Astrocyte (in vitro differentiated cells and primary cell): ENCODE measurements around the gene SLC26A9. TPM values are rescaled to one million over a fixed set of nuclear protein-coding genes. Genes with fewer than 3 reads are reported as not detected.

Experiments used
- DNase-seq: peaks from one replicate; pipeline ENCODE4 v3.0.0-alpha.2; 2010; ENCODE audit warnings: low read depth
- FAIRE-seq: peaks from 2 replicates; lab custom pipeline; 2011; peaks lifted over from hg19 to GRCh38; lab: Jason Lieb, UNC
- H2AFZ ChIP-seq: 2 replicates; pipeline ENCODE4 v1.6.0; 2012; ENCODE audit warnings: low read depth, low read length, inconsistent platforms
- H3K27ac ChIP-seq: 2 replicates; pipeline ENCODE4 v1.5.1; 2011; ENCODE audit warnings: low read depth, low read length, inconsistent platforms
- H3K27me3 ChIP-seq: 2 replicates; pipeline ENCODE4 v1.6.0; 2011; ENCODE audit warnings: low read length, inconsistent platforms; ENCODE audit not compliant: insufficient read depth
- H3K36me3 ChIP-seq: 2 replicates; pipeline ENCODE4 v1.5.1; 2011; ENCODE audit warnings: low read length, inconsistent platforms; ENCODE audit not compliant: insufficient read depth
- H3K4me1 ChIP-seq: 2 replicates; pipeline ENCODE4 v1.5.1; 2011; ENCODE audit warnings: low read length, inconsistent platforms; ENCODE audit not compliant: insufficient read depth
- H3K4me2 ChIP-seq: 2 replicates; pipeline ENCODE4 v1.6.0; 2012; ENCODE audit warnings: low read length, inconsistent platforms
- H3K4me3 ChIP-seq: 2 replicates; pipeline ENCODE4 v1.5.1; 2011; ENCODE audit warnings: low read depth, mild to moderate bottlenecking, low read length, inconsistent platforms; ENCODE audit not compliant: insufficient read depth
- H3K79me2 ChIP-seq: 2 replicates; pipeline ENCODE4 v1.6.0; 2012; ENCODE audit warnings: mild to moderate bottlenecking, low read length, inconsistent platforms; ENCODE audit not compliant: insufficient read depth
- H3K9ac ChIP-seq: 2 replicates; pipeline ENCODE4 v1.6.0; 2012; ENCODE audit warnings: mild to moderate bottlenecking, low read length, inconsistent platforms
- H3K9me3 ChIP-seq: 2 replicates; pipeline ENCODE4 v1.5.1; 2012; ENCODE audit warnings: low read depth, mild to moderate bottlenecking, low read length, inconsistent platforms; ENCODE audit not compliant: insufficient read depth
- H4K20me1 ChIP-seq: 2 replicates; pipeline ENCODE4 v1.6.0; 2012; ENCODE audit warnings: low read length, inconsistent platforms; ENCODE audit not compliant: insufficient read depth
- H3K27ac Mint-ChIP-seq: one replicate; pipeline ENCODE4 v1.8.0; 2021; ENCODE audit warnings: mild to moderate bottlenecking, mixed read lengths; ENCODE audit not compliant: unreplicated experiment
- H3K27me3 Mint-ChIP-seq: one replicate; pipeline ENCODE4 v1.8.0; 2021; ENCODE audit warnings: low read depth, mixed read lengths; ENCODE audit not compliant: unreplicated experiment
- H3K36me3 Mint-ChIP-seq: one replicate; pipeline ENCODE4 v1.8.0; 2021; ENCODE audit warnings: low read depth, mixed read lengths; ENCODE audit not compliant: unreplicated experiment
- H3K4me1 Mint-ChIP-seq: one replicate; pipeline ENCODE4 v1.8.0; 2021; ENCODE audit warnings: low read depth, mixed read lengths; ENCODE audit not compliant: unreplicated experiment
- H3K4me3 Mint-ChIP-seq: one replicate; pipeline ENCODE4 v1.8.0; 2021; ENCODE audit warnings: mild to moderate bottlenecking, moderate library complexity, mixed read lengths; ENCODE audit not compliant: unreplicated experiment
- H3K9me3 Mint-ChIP-seq: one replicate; pipeline ENCODE4 v1.8.0; 2021; ENCODE audit warnings: mild to moderate bottlenecking, mixed read lengths; ENCODE audit not compliant: unreplicated experiment
- CTCF ChIP-seq: IDR thresholded peaks from 2 replicates; pipeline ENCODE4 v1.5.1; 2011; ENCODE audit warnings: low read depth, mild to moderate bottlenecking, inconsistent platforms, low read length, moderate library complexity; ENCODE audit not compliant: insufficient read depth
- EZH2 ChIP-seq: IDR thresholded peaks from 2 replicates; pipeline ENCODE4 v1.6.1; 2012; ENCODE audit warnings: mild to moderate bottlenecking, low read length, inconsistent platforms; ENCODE audit not compliant: insufficient read depth
- total RNA-seq: library from RNA; stranded (reverse); gene quantifications from 2 replicates; pipeline ENCODE4 v1.2.1, GENCODE V29; 2021

The SLC26A9 gene
- total RNA-seq, 1 donor from 2014 or later, result not detected

DNA sequence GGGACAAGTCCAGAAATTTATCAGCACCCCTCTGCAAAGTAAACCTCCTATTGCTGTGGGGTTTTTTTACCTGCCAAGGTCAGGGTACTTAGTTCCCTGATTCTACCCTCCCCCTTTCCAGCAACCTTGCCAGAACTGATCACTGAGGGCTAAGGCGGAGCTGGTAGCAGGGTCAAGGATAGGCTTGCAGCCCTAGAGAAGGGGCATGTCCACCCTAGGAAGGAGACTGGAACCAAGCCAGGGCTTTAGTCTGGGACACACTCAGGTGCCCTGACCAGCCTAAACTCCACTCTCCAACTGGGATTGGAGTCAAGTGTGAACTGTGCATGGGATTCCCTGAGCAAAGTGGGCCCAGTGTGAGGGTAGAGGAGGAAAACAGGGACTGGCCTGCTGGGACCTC is 6.5 kb upstream of the SLC26A9 start:
- TF ChIP-seq CTCF, result no peak
- no peak for TF ChIP-seq EZH2
- H3K4me3 ChIP-seq, result no peak overlapping the region
- H3K4me1 ChIP-seq, result peaks cover 13% of the 10 kb centered on the region
- no peak overlapping the region for H3K27ac ChIP-seq
- no peak overlapping the region for H3K4me2 ChIP-seq
- H3K27me3 Mint-ChIP-seq, result peaks cover 73% of the 10 kb centered on the region
- H3K9me3 Mint-ChIP-seq, result peaks cover 2% of the 10 kb centered on the region
- H2AFZ ChIP-seq, result no peak overlapping the region
- no peaks in the 10 kb centered on the region for H4K20me1 ChIP-seq
- no peaks in the 10 kb centered on the region for H3K36me3 ChIP-seq
- no peak overlapping the region for H3K27ac Mint-ChIP-seq
- H3K27me3 ChIP-seq, result peaks cover 35% of the 10 kb centered on the region
- no peak overlapping the region for H3K9ac ChIP-seq
- no peaks in the 10 kb centered on the region for H3K4me1 Mint-ChIP-seq
- FAIRE-seq (no peak), DNase-seq (no peak)
- H3K9me3 ChIP-seq, result no peaks in the 10 kb centered on the region
- no peaks in the 10 kb centered on the region for H3K79me2 ChIP-seq
- peaks cover 3% of the 10 kb centered on the region for H3K36me3 Mint-ChIP-seq
- H3K4me3 Mint-ChIP-seq, result no peak overlapping the region

- Histone ChIP-seq H2AFZ (no peak overlapping the region), H3K9me3 (no peaks in the 10 kb centered on the region), H3K36me3 (no peaks in the 10 kb centered on the region), H3K27me3 (peaks cover 34% of the 10 kb centered on the region), H3K4me1 (peaks cover 13% of the 10 kb centered on the region), H3K27ac (no peak overlapping the region), H4K20me1 (no peaks in the 10 kb centered on the region), H3K79me2 (no peaks in the 10 kb centered on the region), H3K4me2 (no peak overlapping the region), H3K9ac (no peak overlapping the region), H3K4me3 (no peak overlapping the region)
- no peak overlapping the region for H3K4me3 Mint-ChIP-seq
- H3K27ac Mint-ChIP-seq, result no peak overlapping the region
- H3K4me1 Mint-ChIP-seq, result no peaks in the 10 kb centered on the region
- no peak for DNase-seq
- TF ChIP-seq EZH2 (no peak), CTCF (no peak)
- peaks cover 2% of the 10 kb centered on the region for H3K9me3 Mint-ChIP-seq
- H3K36me3 Mint-ChIP-seq, result peaks cover 3% of the 10 kb centered on the region
- no peak for FAIRE-seq
- peaks cover 73% of the 10 kb centered on the region for H3K27me3 Mint-ChIP-seq
Measured at GRCh38 chr1:205948886-205949285, 5.6 kb upstream of the SLC26A9 start.

DNA sequence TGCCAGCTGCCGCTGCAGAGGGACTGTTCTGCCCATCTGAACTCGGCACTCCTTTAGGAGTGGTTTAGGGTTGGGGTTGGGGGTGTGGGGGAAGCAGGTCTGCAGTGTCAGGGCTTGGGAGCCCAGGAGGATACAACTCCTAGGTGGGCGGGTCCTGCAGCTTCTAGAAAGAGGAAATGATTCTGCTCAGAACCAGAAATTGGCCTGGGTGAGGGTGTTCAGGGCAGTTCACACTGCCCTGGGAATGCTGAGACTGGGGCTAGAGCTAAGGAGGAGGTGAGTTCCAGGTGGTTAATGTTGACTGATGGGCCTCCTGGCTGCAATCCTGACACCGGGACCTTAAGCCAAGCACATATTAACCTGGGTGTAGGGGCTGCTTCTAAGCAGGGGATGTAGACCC is 4.8 kb upstream of the SLC26A9 start:
- no peak for TF ChIP-seq EZH2
- TF ChIP-seq CTCF, result no peak
- no peaks in the 10 kb centered on the region for H3K4me1 Mint-ChIP-seq
- no peak overlapping the region for H3K27ac ChIP-seq
- DNase-seq (no peak), FAIRE-seq (no peak)
- peaks cover 35% of the 10 kb centered on the region for H3K27me3 ChIP-seq
- peaks cover 13% of the 10 kb centered on the region for H3K4me1 ChIP-seq
- H3K9me3 Mint-ChIP-seq, result peaks cover 2% of the 10 kb centered on the region
- no peaks in the 10 kb centered on the region for H3K79me2 ChIP-seq
- no peak overlapping the region for H3K27ac Mint-ChIP-seq
- H3K36me3 Mint-ChIP-seq, result peaks cover 3% of the 10 kb centered on the region
- H3K4me3 ChIP-seq, result no peak overlapping the region
- H3K4me2 ChIP-seq, result no peak overlapping the region
- no peaks in the 10 kb centered on the region for H3K9me3 ChIP-seq
- no peaks in the 10 kb centered on the region for H3K36me3 ChIP-seq
- no peaks in the 10 kb centered on the region for H4K20me1 ChIP-seq
- H2AFZ ChIP-seq, result no peak overlapping the region
- no peak overlapping the region for H3K4me3 Mint-ChIP-seq
- H3K27me3 Mint-ChIP-seq, result peaks cover 71% of the 10 kb centered on the region
- H3K9ac ChIP-seq, result no peak overlapping the region
